HepG2 (cell line): ENCODE measurements around the gene ATP5PB. TPM values are rescaled to one million over a fixed set of nuclear protein-coding genes. Genes with fewer than 3 reads are reported as not detected.

Experiments
- ATAC-seq: fragments of 200-7000 bp; cut with Tn5 transposase; 3 replicates; pipeline ENCODE4 v1.9.1; 2020; ENCODE audit warnings: mild to moderate bottlenecking, moderate library complexity
- BruUV-seq: library from RNA; stranded (reverse); fragments of 400-500 nt; replicated peaks from 2 replicates; lab custom pipeline; 2021; lab: Mats Ljungman, UMichigan
- CTCF ChIA-PET: fragments of 300-600 bp; formaldehyde crosslinking; extraction: SDS; loops from one replicate; lab custom pipeline; 2021; ENCODE audit warnings: low total read pairs, inconsistent platforms, low intra/inter-chr PET ratio; lab: Yijun Ruan, JAX
- POLR2A ChIA-PET: fragments of 350-600 bp; sonication (Branson Sonifier 250); formaldehyde crosslinking; loops from one replicate; lab custom pipeline; 2020; ENCODE audit warnings: antibody characterized with exemption, inconsistent platforms; lab: Yijun Ruan, JAX
- DNase-seq: peaks from one replicate; pipeline ENCODE4 v3.0.0-alpha.2; 2015; ENCODE audit warnings: low spot score
- FAIRE-seq: peaks from 3 replicates; lab custom pipeline; 2011; peaks lifted over from hg19 to GRCh38; lab: Jason Lieb, UNC
- H2AFZ ChIP-seq: one replicate; pipeline ENCODE4 v1.6.1; 2011; ENCODE audit warnings: low read length, inconsistent platforms
- H3K27ac ChIP-seq: fragments of 300-600 bp; 3 replicates; pipeline ENCODE4 v1.8.0; 2011; ENCODE audit warnings: mixed run types, mild to moderate bottlenecking, mixed read lengths, low read length, inconsistent platforms; ENCODE audit not compliant: insufficient read depth; ENCODE audit errors: extremely low read length
- H3K27me3 ChIP-seq, 2 experiments: fragments of 200-600 bp in 1 of 2; 2 replicates in 1 of 2; 3 replicates in 1 of 2; pipeline versions ENCODE4 v1.6.0 to v1.8.0; 2011; ENCODE audit warnings: low read length in 2 of 2, mild to moderate bottlenecking in 2 of 2, moderate library complexity in 2 of 2, inconsistent platforms in 1 of 2; ENCODE audit not compliant: insufficient read depth in 2 of 2, control insufficient read depth in 1 of 2
- H3K36me3 ChIP-seq, 2 experiments: fragments of 200-600 bp in 1 of 2; replicated peaks in 1 of 2; 2 replicates in 1 of 2; 3 replicates in 1 of 2; pipeline versions ENCODE4 v1.5.1 to v1.8.0; 2011; ENCODE audit warnings: low read length in 2 of 2, inconsistent platforms in 1 of 2; ENCODE audit not compliant: insufficient read depth in 2 of 2, control insufficient read depth in 1 of 2
- H3K4me1 ChIP-seq: 2 replicates; pipeline ENCODE4 v1.5.1; 2012; ENCODE audit warnings: low read length, inconsistent platforms; ENCODE audit not compliant: insufficient read depth
- H3K4me2 ChIP-seq: 2 replicates; pipeline ENCODE4 v1.6.0; 2011; ENCODE audit warnings: low read depth, low read length, inconsistent platforms
- H3K4me3 ChIP-seq, 3 experiments: fragments of 200-600 bp in 1 of 3; sonication (generic), shearing (Covaris generic) in 1 of 3; replicated peaks in 1 of 3; 2 replicates each; pipeline ENCODE4 v1.5.1; 2011 to 2016; ENCODE audit warnings: low read length in 3 of 3, inconsistent platforms in 2 of 3, low read depth in 2 of 3, mild to moderate bottlenecking in 2 of 3, control low read depth in 1 of 3, mixed read lengths in 1 of 3; ENCODE audit not compliant: insufficient read depth in 1 of 3
- H3K79me2 ChIP-seq: one replicate; pipeline ENCODE4 v1.6.1; 2011; ENCODE audit warnings: low read length, inconsistent platforms; ENCODE audit not compliant: insufficient read depth
- H3K9ac ChIP-seq: 2 replicates; pipeline ENCODE4 v1.6.0; 2011; ENCODE audit warnings: mild to moderate bottlenecking, low read depth, low read length, inconsistent platforms; ENCODE audit not compliant: insufficient read depth
- H3K9me3 ChIP-seq: 2 replicates; pipeline ENCODE4 v1.5.1; 2012; ENCODE audit warnings: mild to moderate bottlenecking, low read length
- H4K20me1 ChIP-seq: 2 replicates; pipeline ENCODE4 v1.6.0; 2011; ENCODE audit warnings: inconsistent platforms, mild to moderate bottlenecking, low read length, moderate library complexity; ENCODE audit not compliant: insufficient read depth
- ATAD3A ChIP-seq: sonication (generic); formaldehyde crosslinking; IDR thresholded peaks from 2 replicates; pipeline ENCODE4 v1.4.0; 2020; ENCODE audit warnings: missing genetic modification reagents
- KAT8 ChIP-seq: IDR thresholded peaks from 2 replicates; pipeline ENCODE4 v1.6.1; 2016; ENCODE audit warnings: missing genetic modification reagents, missing compliant biosample characterization
- KLF9 ChIP-seq: IDR thresholded peaks from 2 replicates; pipeline ENCODE4 v1.6.1; 2016; ENCODE audit warnings: low read depth
- NCOA5 ChIP-seq: sonication (generic); formaldehyde crosslinking; IDR thresholded peaks from 2 replicates; pipeline ENCODE4 v1.4.0; 2020; ENCODE audit warnings: missing genetic modification reagents
- NFE2L2 ChIP-seq: fragments of 150-350 bp; IDR thresholded peaks from 2 replicates; pipeline ENCODE4 v1.6.1; 2014; ENCODE audit warnings: low read length
- SIX1 ChIP-seq: sonication (generic); formaldehyde crosslinking; IDR thresholded peaks from 2 replicates; pipeline ENCODE4 v1.4.0; 2020; ENCODE audit warnings: missing genetic modification reagents, borderline replicate concordance
- ZNF713 ChIP-seq: sonication (generic); formaldehyde crosslinking; IDR thresholded peaks from 2 replicates; pipeline ENCODE4 v1.4.0; 2020; ENCODE audit warnings: mild to moderate bottlenecking, missing genetic modification reagents
- WGBS: methylation state at CpG from one replicate; pipeline ENCODE4 v1.1.6; 2017; ENCODE audit warnings: low lambda C conversion rate; 5-methylcytosine and 5-hydroxymethylcytosine counted together
- in situ Hi-C: cut with HindIII; loops from 2 replicates; pipeline ENCODE4 v1.10.0; 2017; ENCODE audit warnings: low pct_unique_long_range_greater_than_20kb; ENCODE audit not compliant: extremely low pct_ligation_motif_present
- intact Hi-C: fragments of 100-400 bp; cut with micrococcal nuclease; formaldehyde crosslinking; loops from one replicate; pipeline ENCODE4 v1.10.0; 2022; ENCODE audit not compliant: unreplicated experiment
- polyA plus RNA-seq, 8 experiments: library from polyadenylated mRNA; depleted of rRNA in 3 of 8; stranded (reverse) in 7 of 8; unstranded in 1 of 8; fragments of >200 nt; fragmentation: Illumina TruSeq in 4 of 8; extraction: Trizol in 4 of 8; gene quantifications; 2 replicates each; pipeline versions ENCODE4 v1.2.1 to v1.2.3, GENCODE V29; 2011 to 2016; ENCODE audit warnings: low read depth in 4 of 8, missing spikeins in 1 of 8, mixed read lengths in 1 of 8; ENCODE audit not compliant: insufficient read depth in 1 of 8
- total RNA-seq, 5 experiments: library from RNA; depleted of rRNA; stranded (reverse); fragments of >200 nt; fragmentation: Illumina TruSeq; extraction: Trizol; gene quantifications; 2 replicates each; pipeline ENCODE4 v1.2.3, GENCODE V29; 2016; ENCODE audit warnings: low read depth in 1 of 5
- TF ChIP-seq, protein P1 (sequence below): IDR thresholded peaks from 2 replicates; pipeline ENCODE4 v1.6.1; 2016; ENCODE audit warnings: missing compliant biosample characterization, missing genetic modification reagents, borderline replicate concordance
- TF ChIP-seq, protein P2 (sequence below): sonication (generic); formaldehyde crosslinking; IDR thresholded peaks from 2 replicates; pipeline ENCODE4 v1.4.0; 2020; ENCODE audit warnings: missing genetic modification reagents
- TF ChIP-seq, protein P3 (sequence below): sonication (generic); formaldehyde crosslinking; IDR thresholded peaks from 2 replicates; pipeline ENCODE4 v1.4.0; 2020; ENCODE audit warnings: missing genetic modification reagents

ATP5PB gene
- total and polyA plus RNA-seq, 2 of the 13 experiments (the other 11 are each of a cell fraction or from before 2014, with no cell fraction given), result 297 to 541 TPM

DNA sequence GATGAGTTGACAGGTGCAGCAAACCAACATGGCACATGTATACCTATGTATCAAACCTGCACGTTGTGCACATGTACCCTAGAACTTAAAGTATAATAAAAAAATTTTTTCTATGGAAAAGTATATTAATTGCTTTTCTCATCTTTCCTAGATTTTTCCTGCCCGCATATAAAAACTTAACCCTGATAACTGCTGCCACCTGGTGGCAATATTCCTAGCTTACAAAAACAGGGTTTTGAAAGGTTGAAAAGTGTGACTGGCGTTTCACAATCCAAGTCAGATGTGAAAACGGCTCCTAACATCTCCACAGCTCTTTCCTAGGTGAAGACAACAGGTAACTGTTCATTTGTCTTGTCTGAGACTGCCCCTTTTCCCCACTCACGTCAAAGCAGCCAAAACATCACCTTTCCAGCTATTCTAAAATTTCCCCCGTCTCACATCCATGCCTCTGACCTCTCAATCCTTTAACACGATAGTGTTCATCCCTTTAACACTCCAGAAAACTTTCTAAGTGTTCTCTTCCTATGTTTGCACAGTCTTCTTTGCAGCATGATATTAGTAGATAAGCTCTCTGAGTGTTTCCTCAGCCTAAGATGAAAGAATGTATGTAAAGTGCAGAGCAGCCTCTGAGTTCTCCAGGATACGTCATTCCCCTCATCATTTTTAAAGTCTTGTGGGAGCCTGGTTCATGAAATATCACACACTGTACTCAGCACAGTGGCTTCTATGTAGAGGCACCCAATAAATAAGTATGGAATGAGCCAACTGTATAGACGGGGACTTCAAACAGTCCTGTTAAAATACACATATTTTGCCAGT, 49.3 kb upstream of the ATP5PB start:
- no peaks in the 10 kb centered on the region for H3K4me1 ChIP-seq
- H3K4me2 ChIP-seq, result peak overlapping the region; percentile 22; the same call in 1 of the 2 replicates
- H3K4me3 ChIP-seq, result no peak overlapping the region
- no peak overlapping the region for H3K27ac ChIP-seq
- H3K27me3 ChIP-seq, result peaks cover 0 to 13% of the 10 kb centered on the region in 2 experiments; a peak in 1 of 5 replicates
- no peaks in the 10 kb centered on the region for H3K79me2 ChIP-seq
- H3K9ac ChIP-seq, result no peak overlapping the region
- 11% methylated on average over 9 of the region's 9 CpGs for WGBS
- no peaks in the 10 kb centered on the region for H3K36me3 ChIP-seq
- in situ Hi-C loops, result loop anchor here (5.0 kb wide), 1 partner anchor 178 kb away; no protein-coding TSS in a partner anchor
- intact Hi-C loops, result loop anchor here (2.0 kb wide), 1 partner anchor 177 kb away; no protein-coding TSS in a partner anchor
- FAIRE-seq, result no peak
- CTCF ChIA-PET, result interaction anchor here (1.1 to 2.2 kb wide), 3 partner anchors 42 to 370 kb away, joined by 4 to 17 read pairs (median 5); no protein-coding TSS in a partner anchor
- H4K20me1 ChIP-seq, result no peaks in the 10 kb centered on the region
- DNase-seq, result peak; percentile 40
- no peak overlapping the region for H2AFZ ChIP-seq
- BruUV-seq, result no TSS peak
- no peaks in the 10 kb centered on the region for H3K9me3 ChIP-seq
- POLR2A ChIA-PET, result interaction anchor here (2.5 kb wide), 1 partner anchor 23 kb away, joined by 10 read pairs; no protein-coding TSS in a partner anchor
- ATAC-seq, result no peak
- no peak for TF ChIP-seq KLF9 (CRISPR knock-in tag)
- TF ChIP-seq, protein P1, sequence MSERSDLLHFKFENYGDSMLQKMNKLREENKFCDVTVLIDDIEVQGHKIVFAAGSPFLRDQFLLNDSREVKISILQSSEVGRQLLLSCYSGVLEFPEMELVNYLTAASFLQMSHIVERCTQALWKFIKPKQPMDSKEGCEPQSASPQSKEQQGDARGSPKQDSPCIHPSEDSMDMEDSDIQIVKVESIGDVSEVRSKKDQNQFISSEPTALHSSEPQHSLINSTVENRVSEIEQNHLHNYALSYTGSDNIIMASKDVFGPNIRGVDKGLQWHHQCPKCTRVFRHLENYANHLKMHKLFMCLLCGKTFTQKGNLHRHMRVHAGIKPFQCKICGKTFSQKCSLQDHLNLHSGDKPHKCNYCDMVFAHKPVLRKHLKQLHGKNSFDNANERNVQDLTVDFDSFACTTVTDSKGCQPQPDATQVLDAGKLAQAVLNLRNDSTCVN (CRISPR knock-in tag), result no peak
- TF ChIP-seq NFE2L2, result no peak
- TF ChIP-seq KAT8 (CRISPR knock-in tag), result 0 out of 2 replicates have a peak, but pooled peaks have one; percentile 11
- no peak for TF ChIP-seq SIX1
- TF ChIP-seq, protein P2, sequence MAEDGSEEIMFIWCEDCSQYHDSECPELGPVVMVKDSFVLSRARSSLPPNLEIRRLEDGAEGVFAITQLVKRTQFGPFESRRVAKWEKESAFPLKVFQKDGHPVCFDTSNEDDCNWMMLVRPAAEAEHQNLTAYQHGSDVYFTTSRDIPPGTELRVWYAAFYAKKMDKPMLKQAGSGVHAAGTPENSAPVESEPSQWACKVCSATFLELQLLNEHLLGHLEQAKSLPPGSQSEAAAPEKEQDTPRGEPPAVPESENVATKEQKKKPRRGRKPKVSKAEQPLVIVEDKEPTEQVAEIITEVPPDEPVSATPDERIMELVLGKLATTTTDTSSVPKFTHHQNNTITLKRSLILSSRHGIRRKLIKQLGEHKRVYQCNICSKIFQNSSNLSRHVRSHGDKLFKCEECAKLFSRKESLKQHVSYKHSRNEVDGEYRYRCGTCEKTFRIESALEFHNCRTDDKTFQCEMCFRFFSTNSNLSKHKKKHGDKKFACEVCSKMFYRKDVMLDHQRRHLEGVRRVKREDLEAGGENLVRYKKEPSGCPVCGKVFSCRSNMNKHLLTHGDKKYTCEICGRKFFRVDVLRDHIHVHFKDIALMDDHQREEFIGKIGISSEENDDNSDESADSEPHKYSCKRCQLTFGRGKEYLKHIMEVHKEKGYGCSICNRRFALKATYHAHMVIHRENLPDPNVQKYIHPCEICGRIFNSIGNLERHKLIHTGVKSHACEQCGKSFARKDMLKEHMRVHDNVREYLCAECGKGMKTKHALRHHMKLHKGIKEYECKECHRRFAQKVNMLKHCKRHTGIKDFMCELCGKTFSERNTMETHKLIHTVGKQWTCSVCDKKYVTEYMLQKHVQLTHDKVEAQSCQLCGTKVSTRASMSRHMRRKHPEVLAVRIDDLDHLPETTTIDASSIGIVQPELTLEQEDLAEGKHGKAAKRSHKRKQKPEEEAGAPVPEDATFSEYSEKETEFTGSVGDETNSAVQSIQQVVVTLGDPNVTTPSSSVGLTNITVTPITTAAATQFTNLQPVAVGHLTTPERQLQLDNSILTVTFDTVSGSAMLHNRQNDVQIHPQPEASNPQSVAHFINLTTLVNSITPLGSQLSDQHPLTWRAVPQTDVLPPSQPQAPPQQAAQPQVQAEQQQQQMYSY (CRISPR knock-in tag), result no peak
- TF ChIP-seq NCOA5 (CRISPR knock-in tag), result no peak
- no peak for TF ChIP-seq ATAD3A
- TF ChIP-seq ZNF713, result no peak
- TF ChIP-seq, protein P3, sequence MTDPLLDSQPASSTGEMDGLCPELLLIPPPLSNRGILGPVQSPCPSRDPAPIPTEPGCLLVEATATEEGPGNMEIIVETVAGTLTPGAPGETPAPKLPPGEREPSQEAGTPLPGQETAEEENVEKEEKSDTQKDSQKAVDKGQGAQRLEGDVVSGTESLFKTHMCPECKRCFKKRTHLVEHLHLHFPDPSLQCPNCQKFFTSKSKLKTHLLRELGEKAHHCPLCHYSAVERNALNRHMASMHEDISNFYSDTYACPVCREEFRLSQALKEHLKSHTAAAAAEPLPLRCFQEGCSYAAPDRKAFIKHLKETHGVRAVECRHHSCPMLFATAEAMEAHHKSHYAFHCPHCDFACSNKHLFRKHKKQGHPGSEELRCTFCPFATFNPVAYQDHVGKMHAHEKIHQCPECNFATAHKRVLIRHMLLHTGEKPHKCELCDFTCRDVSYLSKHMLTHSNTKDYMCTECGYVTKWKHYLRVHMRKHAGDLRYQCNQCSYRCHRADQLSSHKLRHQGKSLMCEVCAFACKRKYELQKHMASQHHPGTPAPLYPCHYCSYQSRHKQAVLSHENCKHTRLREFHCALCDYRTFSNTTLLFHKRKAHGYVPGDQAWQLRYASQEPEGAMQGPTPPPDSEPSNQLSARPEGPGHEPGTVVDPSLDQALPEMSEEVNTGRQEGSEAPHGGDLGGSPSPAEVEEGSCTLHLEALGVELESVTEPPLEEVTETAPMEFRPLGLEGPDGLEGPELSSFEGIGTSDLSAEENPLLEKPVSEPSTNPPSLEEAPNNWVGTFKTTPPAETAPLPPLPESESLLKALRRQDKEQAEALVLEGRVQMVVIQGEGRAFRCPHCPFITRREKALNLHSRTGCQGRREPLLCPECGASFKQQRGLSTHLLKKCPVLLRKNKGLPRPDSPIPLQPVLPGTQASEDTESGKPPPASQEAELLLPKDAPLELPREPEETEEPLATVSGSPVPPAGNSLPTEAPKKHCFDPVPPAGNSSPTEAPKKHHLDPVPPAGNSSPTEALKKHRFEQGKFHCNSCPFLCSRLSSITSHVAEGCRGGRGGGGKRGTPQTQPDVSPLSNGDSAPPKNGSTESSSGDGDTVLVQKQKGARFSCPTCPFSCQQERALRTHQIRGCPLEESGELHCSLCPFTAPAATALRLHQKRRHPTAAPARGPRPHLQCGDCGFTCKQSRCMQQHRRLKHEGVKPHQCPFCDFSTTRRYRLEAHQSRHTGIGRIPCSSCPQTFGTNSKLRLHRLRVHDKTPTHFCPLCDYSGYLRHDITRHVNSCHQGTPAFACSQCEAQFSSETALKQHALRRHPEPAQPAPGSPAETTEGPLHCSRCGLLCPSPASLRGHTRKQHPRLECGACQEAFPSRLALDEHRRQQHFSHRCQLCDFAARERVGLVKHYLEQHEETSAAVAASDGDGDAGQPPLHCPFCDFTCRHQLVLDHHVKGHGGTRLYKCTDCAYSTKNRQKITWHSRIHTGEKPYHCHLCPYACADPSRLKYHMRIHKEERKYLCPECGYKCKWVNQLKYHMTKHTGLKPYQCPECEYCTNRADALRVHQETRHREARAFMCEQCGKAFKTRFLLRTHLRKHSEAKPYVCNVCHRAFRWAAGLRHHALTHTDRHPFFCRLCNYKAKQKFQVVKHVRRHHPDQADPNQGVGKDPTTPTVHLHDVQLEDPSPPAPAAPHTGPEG, result no peak
